ENCODE measurements around the gene RBM5. TPM values are rescaled to one million over a fixed set of nuclear protein-coding genes. Genes with fewer than 3 reads are reported as not detected.

Gene RBM5
- total RNA-seq, 1 donor from 2014 or later, result 124 TPM

DNA sequence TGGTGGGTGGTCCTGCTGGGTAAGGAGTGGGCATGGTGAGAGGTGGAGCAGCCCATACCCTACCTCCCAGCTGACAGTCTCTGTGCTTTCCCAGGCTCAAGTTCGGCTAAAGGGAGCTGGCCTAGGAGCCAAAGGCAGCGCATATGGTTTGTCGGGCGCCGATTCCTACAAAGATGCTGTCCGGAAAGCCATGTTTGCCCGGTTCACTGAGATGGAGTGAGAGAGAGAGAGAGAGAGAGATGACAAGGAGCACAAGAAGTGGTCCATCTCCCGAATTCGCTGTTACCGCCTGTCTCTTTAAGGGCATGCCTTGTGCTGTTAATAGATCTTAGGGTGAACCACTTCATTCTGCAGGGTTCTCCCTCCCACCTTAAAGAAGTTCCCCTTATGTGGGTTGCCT is 29.5 kb downstream of the RBM5 start:
- DNase-seq (ENCODE audit: low read depth), result no peak
- Histone ChIP-seq H3K27ac (ENCODE audit: low read depth, low read length) (no peak overlapping the region), H3K79me2 (ENCODE audit: insufficient read depth, low read length) (peaks cover 4% of the 10 kb centered on the region), H3K36me3 (ENCODE audit: insufficient read depth, low read length) (peaks cover 58% of the 10 kb centered on the region), H4K20me1 (ENCODE audit: insufficient read depth, low read length) (peaks cover 90% of the 10 kb centered on the region), H3K9ac (ENCODE audit: low read length) (no peak overlapping the region), H3K27me3 (ENCODE audit: insufficient read depth, low read length) (no peaks in the 10 kb centered on the region), H2AFZ (ENCODE audit: low read depth, low read length) (no peak overlapping the region), H3K9me3 (ENCODE audit: insufficient read depth, low read depth, low read length) (no peaks in the 10 kb centered on the region), H3K4me2 (ENCODE audit: low read length) (no peak overlapping the region), H3K4me1 (ENCODE audit: insufficient read depth, low read length) (no peaks in the 10 kb centered on the region), H3K4me3 (ENCODE audit: insufficient read depth, low read depth, low read length) (no peak overlapping the region)
- no peak for FAIRE-seq
- TF ChIP-seq EZH2 (IDR thresholded peaks at IDR 0.05; ENCODE audit: insufficient read depth, low read length), result no peak
- TF ChIP-seq CTCF (IDR thresholded peaks at IDR 0.05; ENCODE audit: insufficient read depth, low read depth, low read length), result no peak
- Mint-ChIP-seq H3K27ac (ENCODE audit: unreplicated experiment) (no peak overlapping the region), H3K4me1 (ENCODE audit: low read depth, unreplicated experiment) (no peaks in the 10 kb centered on the region), H3K36me3 (ENCODE audit: low read depth, unreplicated experiment) (peaks cover 19% of the 10 kb centered on the region), H3K9me3 (ENCODE audit: unreplicated experiment) (no peaks in the 10 kb centered on the region), H3K27me3 (ENCODE audit: low read depth, unreplicated experiment) (no peaks in the 10 kb centered on the region), H3K4me3 (ENCODE audit: unreplicated experiment) (no peak overlapping the region)

DNA sequence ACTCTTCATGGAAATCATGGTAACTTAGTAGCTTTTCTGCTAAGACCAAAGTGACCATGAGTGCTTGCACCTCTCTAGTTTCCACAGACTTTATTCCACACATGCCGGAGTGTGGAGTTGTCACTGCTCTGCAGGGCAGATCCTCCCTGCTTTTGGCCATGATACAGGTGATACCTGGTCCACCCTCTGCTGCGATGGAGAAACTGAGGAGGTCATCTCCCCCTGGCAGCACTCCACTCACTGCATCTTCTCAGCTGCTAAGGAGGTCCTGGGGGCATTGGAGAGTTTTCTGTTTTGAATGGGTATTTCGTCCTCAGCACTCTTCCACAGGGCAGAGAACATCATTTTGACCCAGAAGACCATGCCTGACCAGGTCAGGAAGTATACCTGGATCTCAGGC is 31.1 kb downstream of the RBM5 start:
- FAIRE-seq (no peak), DNase-seq (ENCODE audit: low read depth) (no peak)
- Histone ChIP-seq H3K4me1 (ENCODE audit: insufficient read depth, low read length) (peaks cover 4% of the 10 kb centered on the region), H3K4me2 (ENCODE audit: low read length) (no peak overlapping the region), H4K20me1 (ENCODE audit: insufficient read depth, low read length) (peaks cover 77% of the 10 kb centered on the region), H3K36me3 (ENCODE audit: insufficient read depth, low read length) (peaks cover 42% of the 10 kb centered on the region), H3K9me3 (ENCODE audit: insufficient read depth, low read depth, low read length) (no peaks in the 10 kb centered on the region), H3K4me3 (ENCODE audit: insufficient read depth, low read depth, low read length) (no peak overlapping the region), H3K9ac (ENCODE audit: low read length) (no peak overlapping the region), H3K27ac (ENCODE audit: low read depth, low read length) (no peak overlapping the region), H3K79me2 (ENCODE audit: insufficient read depth, low read length) (no peaks in the 10 kb centered on the region), H2AFZ (ENCODE audit: low read depth, low read length) (no peak overlapping the region), H3K27me3 (ENCODE audit: insufficient read depth, low read length) (no peaks in the 10 kb centered on the region)
- H3K36me3 Mint-ChIP-seq (ENCODE audit: low read depth, unreplicated experiment), result peaks cover 19% of the 10 kb centered on the region
- peaks cover 2% of the 10 kb centered on the region for H3K4me1 Mint-ChIP-seq (ENCODE audit: low read depth, unreplicated experiment)
- TF ChIP-seq EZH2 (IDR thresholded peaks at IDR 0.05; ENCODE audit: insufficient read depth, low read length) (no peak), CTCF (IDR thresholded peaks at IDR 0.05; ENCODE audit: insufficient read depth, low read depth, low read length) (no peak)
- no peak overlapping the region for H3K27ac Mint-ChIP-seq (ENCODE audit: unreplicated experiment)
- no peaks in the 10 kb centered on the region for H3K9me3 Mint-ChIP-seq (ENCODE audit: unreplicated experiment)
- no peaks in the 10 kb centered on the region for H3K27me3 Mint-ChIP-seq (ENCODE audit: low read depth, unreplicated experiment)
- H3K4me3 Mint-ChIP-seq (ENCODE audit: unreplicated experiment), result no peak overlapping the region

DNA sequence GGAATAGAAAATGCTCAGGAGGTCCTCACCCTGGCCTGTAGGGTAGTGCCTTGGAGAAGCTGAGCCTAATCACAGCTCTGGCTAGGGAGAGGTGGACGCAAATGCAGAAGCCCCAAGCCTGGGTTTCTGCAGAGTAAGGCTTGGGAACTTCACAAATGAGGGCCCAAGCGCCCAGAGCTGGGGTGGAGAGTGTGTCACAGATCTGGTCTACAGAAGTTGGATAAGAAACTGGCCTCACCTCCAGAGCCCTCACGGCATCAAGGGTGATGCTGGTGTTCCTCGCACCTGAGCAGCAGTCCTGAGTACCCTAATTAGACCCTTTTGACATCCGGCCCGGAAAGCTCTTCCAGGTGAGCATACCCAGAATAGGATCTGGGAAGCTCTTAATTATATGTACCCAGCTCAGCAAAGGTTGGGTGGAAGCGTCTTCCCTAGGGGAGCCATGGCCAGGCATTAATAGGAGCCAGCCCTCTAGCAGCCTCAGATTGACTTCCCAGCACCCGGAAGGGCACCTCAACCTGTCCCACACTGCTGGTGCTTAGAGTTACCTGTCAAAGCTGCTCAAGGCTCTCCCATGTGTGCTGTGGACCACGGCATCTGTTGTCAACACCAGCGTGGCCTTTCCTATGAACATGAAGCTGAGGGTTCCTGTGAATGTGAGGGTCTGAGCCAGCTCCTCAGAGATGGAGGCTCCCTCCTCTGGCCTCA is 31.8 kb downstream of the RBM5 start:
- H3K27me3 ChIP-seq (ENCODE audit: insufficient read depth, low read length), result no peaks in the 10 kb centered on the region
- Mint-ChIP-seq H3K4me1 (ENCODE audit: low read depth, unreplicated experiment) (peaks cover 2% of the 10 kb centered on the region), H3K36me3 (ENCODE audit: low read depth, unreplicated experiment) (peaks cover 19% of the 10 kb centered on the region), H3K4me3 (ENCODE audit: unreplicated experiment) (no peak overlapping the region), H3K27ac (ENCODE audit: unreplicated experiment) (no peak overlapping the region), H3K27me3 (ENCODE audit: low read depth, unreplicated experiment) (no peaks in the 10 kb centered on the region), H3K9me3 (ENCODE audit: unreplicated experiment) (no peaks in the 10 kb centered on the region)
- H3K79me2 ChIP-seq (ENCODE audit: insufficient read depth, low read length), result no peaks in the 10 kb centered on the region
- no peak overlapping the region for H3K4me3 ChIP-seq (ENCODE audit: insufficient read depth, low read depth, low read length)
- H3K27ac ChIP-seq (ENCODE audit: low read depth, low read length), result no peak overlapping the region
- no peaks in the 10 kb centered on the region for H3K9me3 ChIP-seq (ENCODE audit: insufficient read depth, low read depth, low read length)
- no peak for TF ChIP-seq CTCF (IDR thresholded peaks at IDR 0.05; ENCODE audit: insufficient read depth, low read depth, low read length)
- no peak for TF ChIP-seq EZH2 (IDR thresholded peaks at IDR 0.05; ENCODE audit: insufficient read depth, low read length)
- peaks cover 35% of the 10 kb centered on the region for H3K36me3 ChIP-seq (ENCODE audit: insufficient read depth, low read length)
- H3K9ac ChIP-seq (ENCODE audit: low read length), result no peak overlapping the region
- H2AFZ ChIP-seq (ENCODE audit: low read depth, low read length), result no peak overlapping the region
- peaks cover 69% of the 10 kb centered on the region for H4K20me1 ChIP-seq (ENCODE audit: insufficient read depth, low read length)
- no peak overlapping the region for H3K4me2 ChIP-seq (ENCODE audit: low read length)
- FAIRE-seq, result no peak
- DNase-seq (ENCODE audit: low read depth), result no peak
- peaks cover 7% of the 10 kb centered on the region for H3K4me1 ChIP-seq (ENCODE audit: insufficient read depth, low read length)
